GM06990 (cell line): Measurements from ENCODE around the gene AQP5.

Experiments used
- DNase-seq: peaks from one replicate; pipeline ENCODE4 v3.0.0-alpha.2; 2011; ENCODE audit not compliant: insufficient read length; ENCODE audit errors: extremely low read depth
- H3K27me3 ChIP-seq: replicated peaks from 2 replicates; pipeline ENCODE4 v1.6.0; 2011; ENCODE audit warnings: low read length; ENCODE audit not compliant: control insufficient read depth, insufficient read depth
- H3K36me3 ChIP-seq: 2 replicates; pipeline ENCODE4 v1.5.1; 2011; ENCODE audit warnings: low read length; ENCODE audit not compliant: control insufficient read depth, insufficient read depth
- H3K4me3 ChIP-seq: replicated peaks from 2 replicates; pipeline ENCODE4 v1.5.1; 2011; ENCODE audit warnings: low read depth, mild to moderate bottlenecking, control low read depth, low read length
- TF ChIP-seq, protein P1 (sequence below): IDR thresholded peaks from 2 replicates; pipeline ENCODE4 v1.5.1; 2011; ENCODE audit warnings: low read length, control low read depth, mild to moderate bottlenecking, inconsistent platforms; ENCODE audit not compliant: insufficient read depth, poor library complexity, severe bottlenecking

The AQP5 gene

DNA sequence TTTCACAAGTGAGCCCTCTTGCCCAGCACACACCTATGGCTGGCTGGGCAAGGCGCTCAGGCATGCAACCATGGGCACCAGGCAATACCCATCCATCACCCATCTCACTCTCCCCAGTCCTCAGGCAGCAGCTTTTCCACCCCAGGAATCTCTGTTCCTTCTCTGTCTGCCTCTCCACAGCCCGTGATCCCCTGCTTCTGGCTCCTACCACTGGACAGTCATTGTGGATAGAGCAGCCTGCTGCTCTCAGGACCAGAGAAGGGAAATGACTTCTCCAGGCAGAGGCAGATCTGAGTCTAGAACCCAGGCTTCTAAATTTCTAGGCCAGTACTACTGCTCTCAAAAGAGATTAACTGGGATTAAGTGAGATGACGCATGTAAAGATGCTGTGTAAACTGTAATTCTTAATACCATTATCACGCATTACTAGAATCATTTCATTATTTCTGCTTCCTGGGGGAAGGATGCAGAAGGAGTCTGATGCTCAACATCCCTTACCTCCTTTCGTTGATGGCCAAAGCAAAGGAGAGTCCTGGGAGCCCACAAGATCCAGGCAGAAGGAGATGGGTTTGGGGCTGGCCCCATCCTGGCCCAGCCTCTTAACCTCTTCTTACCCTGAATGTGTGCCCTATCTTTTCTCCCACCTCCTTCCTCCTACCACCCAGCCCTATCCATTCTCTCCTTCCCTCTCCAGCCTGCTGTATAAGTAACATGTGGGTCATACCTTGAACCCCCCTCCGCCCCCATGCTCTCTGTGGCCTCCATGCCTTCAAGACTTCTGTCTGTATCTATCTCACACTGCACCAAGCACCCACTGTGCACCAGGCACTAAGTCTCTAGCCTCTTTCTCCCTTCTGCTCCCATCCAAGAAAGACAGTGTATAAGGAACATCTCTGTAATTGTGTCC is 4.8 kb upstream of the AQP5 start:
- Histone ChIP-seq H3K4me3 (no peak overlapping the region), H3K27me3 (peaks cover 6% of the 10 kb centered on the region), H3K36me3 (no peaks in the 10 kb centered on the region)
- DNase-seq = no peak
- TF ChIP-seq, protein P1, sequence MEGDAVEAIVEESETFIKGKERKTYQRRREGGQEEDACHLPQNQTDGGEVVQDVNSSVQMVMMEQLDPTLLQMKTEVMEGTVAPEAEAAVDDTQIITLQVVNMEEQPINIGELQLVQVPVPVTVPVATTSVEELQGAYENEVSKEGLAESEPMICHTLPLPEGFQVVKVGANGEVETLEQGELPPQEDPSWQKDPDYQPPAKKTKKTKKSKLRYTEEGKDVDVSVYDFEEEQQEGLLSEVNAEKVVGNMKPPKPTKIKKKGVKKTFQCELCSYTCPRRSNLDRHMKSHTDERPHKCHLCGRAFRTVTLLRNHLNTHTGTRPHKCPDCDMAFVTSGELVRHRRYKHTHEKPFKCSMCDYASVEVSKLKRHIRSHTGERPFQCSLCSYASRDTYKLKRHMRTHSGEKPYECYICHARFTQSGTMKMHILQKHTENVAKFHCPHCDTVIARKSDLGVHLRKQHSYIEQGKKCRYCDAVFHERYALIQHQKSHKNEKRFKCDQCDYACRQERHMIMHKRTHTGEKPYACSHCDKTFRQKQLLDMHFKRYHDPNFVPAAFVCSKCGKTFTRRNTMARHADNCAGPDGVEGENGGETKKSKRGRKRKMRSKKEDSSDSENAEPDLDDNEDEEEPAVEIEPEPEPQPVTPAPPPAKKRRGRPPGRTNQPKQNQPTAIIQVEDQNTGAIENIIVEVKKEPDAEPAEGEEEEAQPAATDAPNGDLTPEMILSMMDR = no peak

DNA sequence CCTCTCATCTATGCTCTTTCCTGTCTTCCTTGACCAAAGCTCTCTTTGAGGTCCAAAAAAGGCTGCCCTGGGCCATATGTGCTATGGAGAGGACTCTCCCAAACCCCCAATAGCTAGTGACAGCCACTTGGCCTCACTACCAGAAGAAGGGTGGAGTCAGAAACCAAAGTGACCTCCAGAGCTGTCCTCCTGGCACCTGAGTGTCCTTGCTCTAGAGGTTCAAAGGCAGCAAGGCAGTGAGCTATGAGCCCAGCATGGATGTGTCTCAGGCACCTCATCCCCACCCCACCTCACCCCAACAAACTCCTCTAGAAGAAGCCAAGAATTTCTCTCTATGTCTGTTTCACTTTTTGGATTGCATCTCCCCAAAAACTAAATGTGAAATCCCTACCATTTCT is 4.1 kb upstream of the AQP5 start:
- peaks cover 6% of the 10 kb centered on the region for H3K27me3 ChIP-seq

DNA sequence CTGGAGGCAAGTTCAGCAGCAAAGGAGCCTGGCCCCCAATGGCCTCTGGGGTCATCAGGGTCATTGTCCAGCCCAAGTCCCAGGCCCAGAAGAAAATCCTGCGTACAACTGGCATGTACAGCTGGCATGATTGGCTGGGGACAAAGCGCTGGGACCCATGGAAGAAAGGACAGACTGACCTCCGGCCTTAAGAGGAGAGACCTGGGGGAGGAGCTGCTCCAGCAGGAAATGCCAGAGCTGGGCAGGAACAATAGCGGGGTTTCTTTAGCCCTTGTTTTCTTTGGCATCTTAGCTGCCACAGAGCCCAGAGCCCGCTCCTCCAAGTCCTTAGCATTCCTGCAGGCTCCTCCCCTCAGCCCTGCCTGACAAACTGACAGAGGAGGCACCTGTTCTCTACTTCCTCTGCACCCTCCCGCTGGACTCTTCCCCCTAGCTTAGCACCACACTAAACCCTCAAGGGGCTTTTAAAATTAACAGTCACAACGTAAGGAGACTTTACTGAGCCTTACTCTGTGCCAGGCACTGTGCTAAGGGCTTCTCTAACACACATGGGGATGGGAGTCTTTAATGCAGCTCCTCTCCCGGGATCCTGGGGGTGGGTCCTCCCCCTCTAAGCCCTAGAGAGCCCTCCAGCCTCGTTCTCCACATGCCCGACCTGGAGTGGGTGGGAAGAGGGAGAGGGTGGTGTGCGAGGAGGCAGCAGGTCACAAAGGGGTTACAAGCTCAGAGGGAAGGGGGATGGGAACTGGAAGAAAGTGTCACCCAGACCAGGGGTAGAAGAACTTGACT is 1.8 kb upstream of the AQP5 start:
- Histone ChIP-seq H3K36me3 (no peaks in the 10 kb centered on the region), H3K27me3 (peaks cover 4% of the 10 kb centered on the region), H3K4me3 (no peak overlapping the region)
- no peak for DNase-seq
- TF ChIP-seq, protein P1 = no peak

More for the DNA sequence above, 4.1 kb upstream of the AQP5 start:
- no peak for DNase-seq
- no peaks in the 10 kb centered on the region for H3K36me3 ChIP-seq
- TF ChIP-seq, protein P1 = no peak
- no peak overlapping the region for H3K4me3 ChIP-seq

DNA sequence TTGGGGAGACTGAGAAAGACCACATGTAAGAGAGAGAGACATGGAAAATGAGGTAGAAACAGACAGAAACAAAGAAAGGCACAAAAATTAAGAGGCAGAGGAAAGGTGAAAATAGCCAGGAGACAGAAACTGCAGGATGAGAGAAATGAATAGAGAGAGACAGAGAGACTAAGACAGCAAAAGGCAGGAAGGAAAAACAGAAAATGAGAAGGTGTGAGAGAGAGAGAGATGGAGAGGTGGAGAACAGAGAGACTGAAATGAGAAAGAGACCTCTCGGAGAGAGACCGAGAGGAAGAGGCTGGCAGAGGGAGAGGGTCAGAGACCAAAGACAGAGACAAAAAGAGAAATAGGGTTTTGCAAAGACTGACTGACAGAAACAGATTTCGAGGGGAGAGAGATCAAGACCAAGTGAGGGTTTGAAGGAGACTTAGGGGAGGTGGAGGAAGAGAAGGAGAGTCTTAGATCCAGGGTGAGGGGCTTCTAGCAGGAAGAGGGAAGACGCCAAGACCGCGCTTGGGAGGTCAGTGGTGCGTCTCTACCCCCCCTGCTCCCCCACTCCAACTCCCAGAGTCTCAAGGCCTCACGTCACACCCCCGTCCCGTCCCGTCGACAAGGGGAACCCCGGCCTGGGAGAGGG is 1.1 kb upstream of the AQP5 start:
- TF ChIP-seq, protein P1 = no peak
- no peak overlapping the region for H3K4me3 ChIP-seq
- H3K27me3 ChIP-seq = peaks cover 3% of the 10 kb centered on the region
- DNase-seq = no peak
- no peaks in the 10 kb centered on the region for H3K36me3 ChIP-seq

DNA sequence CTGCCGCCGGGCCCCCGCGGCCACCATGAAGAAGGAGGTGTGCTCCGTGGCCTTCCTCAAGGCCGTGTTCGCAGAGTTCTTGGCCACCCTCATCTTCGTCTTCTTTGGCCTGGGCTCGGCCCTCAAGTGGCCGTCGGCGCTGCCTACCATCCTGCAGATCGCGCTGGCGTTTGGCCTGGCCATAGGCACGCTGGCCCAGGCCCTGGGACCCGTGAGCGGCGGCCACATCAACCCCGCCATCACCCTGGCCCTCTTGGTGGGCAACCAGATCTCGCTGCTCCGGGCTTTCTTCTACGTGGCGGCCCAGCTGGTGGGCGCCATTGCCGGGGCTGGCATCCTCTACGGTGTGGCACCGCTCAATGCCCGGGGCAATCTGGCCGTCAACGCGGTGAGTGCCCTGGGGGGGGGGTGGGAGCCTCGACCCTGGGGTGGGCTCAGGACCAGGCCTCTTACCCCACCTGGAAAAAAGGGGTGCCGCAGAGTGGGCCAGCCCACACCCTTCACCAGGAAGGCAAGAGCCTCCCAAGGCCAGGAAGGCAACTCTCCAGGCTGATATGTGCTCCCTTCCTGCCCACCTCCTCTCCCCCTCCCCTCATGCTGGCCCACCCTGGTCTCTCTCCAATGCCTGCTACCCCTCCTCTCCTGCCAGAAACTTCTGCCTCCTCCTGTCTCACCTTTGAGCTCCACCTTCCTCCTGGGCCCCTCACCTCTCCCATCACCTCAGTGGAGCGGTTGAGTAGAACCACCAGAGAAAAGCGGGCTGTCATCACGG is 507 bp downstream of the AQP5 start:
- Histone ChIP-seq H3K4me3 (no peak overlapping the region), H3K36me3 (no peaks in the 10 kb centered on the region), H3K27me3 (peaks cover 3% of the 10 kb centered on the region)
- TF ChIP-seq, protein P1 = no peak
- no peak for DNase-seq
